ENCODE results near the gene AAR2.

GRCh38 chr20:36299459-36299858, 63.2 kb downstream of the AAR2 start:
- TF ChIP-seq CTCF (IDR thresholded peaks at IDR 0.05; ENCODE audit: low read depth, low read length) (no peak), EZH2phosphoT487 (IDR thresholded peaks at IDR 0.05; ENCODE audit: low read depth) (no peak)
